MV-4-11 (cell line): Measurements from ENCODE around the gene P2RY1.

Experiments used
- DNase-seq: peaks from one replicate; lab custom pipeline; 2025; lab: John Stamatoyannopoulos, UW

Gene P2RY1, protein sequence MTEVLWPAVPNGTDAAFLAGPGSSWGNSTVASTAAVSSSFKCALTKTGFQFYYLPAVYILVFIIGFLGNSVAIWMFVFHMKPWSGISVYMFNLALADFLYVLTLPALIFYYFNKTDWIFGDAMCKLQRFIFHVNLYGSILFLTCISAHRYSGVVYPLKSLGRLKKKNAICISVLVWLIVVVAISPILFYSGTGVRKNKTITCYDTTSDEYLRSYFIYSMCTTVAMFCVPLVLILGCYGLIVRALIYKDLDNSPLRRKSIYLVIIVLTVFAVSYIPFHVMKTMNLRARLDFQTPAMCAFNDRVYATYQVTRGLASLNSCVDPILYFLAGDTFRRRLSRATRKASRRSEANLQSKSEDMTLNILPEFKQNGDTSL

DNA sequence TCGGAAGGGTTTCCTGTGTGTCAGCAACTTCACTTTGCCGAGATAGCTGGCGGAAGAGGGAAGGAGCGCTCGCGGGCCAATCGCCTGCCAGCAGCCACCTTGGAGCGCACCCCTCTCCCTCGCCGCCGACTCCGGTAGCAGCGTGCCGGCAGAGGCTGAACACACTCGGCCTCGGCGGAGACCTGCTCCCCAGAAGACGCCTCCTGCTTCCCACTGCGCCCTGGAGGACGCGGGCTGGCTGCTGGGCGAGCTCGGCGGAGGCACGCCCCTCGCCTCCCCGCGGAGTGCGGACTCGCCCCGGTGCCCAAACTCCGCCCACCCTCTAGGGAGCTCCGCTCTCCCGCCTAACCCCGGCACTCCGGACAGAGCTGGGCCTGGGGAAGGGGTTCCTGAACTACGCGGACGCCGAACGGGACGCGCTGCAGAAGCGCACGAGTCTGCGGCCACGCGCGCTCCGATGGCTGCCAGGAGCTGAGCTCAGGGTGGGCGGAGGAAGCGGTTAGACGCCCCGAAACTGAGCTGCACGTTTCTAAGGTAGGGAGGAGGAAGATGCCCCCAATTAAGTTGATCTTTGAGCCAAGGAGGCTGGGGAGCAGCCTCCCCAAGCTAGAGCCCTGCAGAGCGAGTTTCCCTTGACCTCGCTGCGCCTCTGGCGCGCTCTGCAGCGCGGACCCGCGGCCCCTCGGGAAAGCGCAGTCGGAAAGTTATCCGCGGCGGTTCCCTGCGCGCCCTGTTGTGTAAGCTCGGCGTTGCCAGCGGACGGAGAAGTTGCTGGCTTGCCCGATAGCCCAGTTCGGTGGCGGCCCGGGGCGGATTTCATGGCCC lies at the start of gene P2RY1:
TSS of gene P2RY1 (plus strand) at position 356 of the 825 bp plus-strand sequence. CDS start 652 bp downstream, outside the sequence.
- peak; percentile 80 for DNase-seq

- no peak for DNase-seq
These were observed 47.8 kb upstream of the P2RY1 start for GRCh38 chr3:152786977-152787681.

GRCh38 chr3:152790651-152791387 lies 44.1 kb upstream of the P2RY1 start:
- no peak for DNase-seq

- no peak for DNase-seq
These were observed 41.0 kb upstream of the P2RY1 start for GRCh38 chr3:152793969-152794368.

DNA sequence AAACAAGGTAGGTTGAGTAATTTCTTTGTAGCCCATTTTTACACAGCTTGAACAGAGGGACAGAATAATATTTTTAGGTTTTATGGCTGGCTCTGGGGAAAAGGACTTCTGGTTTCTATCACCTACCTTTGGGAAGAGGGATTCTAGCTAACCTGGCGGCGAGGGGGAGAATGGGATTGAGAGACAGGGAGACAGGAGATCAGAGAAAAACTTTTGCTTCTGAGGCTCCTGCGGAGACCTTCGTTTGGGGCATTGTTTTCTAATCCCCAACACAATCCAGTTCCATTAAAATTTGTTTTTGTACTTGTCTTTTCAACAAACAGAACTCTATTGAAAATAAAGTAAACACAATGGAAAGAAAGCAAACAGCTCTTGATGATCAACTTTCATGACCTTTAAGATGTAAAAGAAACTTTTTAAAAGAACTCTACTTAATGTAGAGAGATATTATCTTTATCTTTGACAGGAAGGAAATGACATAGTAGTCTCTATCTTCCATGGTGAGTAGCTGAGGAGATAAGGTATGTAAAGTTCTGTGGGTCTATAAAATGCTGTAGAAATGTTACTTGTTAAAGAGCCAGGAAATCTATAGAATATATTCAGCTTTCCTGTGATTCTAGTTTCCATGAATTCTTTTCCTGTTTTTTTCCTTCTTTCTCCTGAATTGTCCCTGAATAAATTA lies 37.0 kb upstream of the P2RY1 start:
- no peak for DNase-seq

DNA sequence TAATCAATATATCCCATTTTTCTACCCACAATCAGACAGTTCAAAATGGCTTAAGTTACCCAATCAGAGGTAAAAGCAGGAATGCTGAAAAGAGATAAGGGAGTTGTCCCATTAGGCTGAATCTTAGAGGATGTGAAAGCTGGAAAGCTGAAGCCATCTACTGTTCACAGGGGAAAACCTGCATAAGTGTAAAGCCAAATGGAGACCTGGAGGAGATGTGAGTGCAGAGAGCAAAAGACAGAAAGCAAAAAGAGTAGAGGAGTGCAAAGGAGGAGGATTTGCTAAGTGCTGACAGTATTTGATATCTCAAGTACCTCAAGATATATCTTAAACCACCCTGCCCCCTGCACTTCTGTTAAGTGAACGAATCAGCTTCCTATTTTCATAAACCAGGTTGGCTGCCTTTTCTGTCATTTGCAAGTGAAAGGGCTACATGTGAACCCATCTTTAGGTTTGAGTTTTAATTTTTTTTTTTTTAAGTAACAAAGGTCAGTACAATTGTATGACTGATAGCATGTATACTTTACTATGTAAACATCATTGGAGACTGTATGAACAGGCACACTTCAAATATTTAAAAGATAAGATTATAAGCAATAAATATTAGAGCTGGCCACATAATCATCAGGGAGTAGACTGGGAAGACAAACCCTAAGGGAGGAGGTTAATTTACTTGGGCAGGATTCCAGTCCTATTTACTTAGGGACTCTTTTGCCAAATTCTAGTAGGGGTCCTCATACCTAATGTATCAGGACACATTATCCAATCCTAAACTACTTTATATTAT lies 22.8 kb upstream of the P2RY1 start:
- DNase-seq: no peak

- DNase-seq: no peak
These were observed 17.5 kb upstream of the P2RY1 start for GRCh38 chr3:152817400-152817799.

DNA sequence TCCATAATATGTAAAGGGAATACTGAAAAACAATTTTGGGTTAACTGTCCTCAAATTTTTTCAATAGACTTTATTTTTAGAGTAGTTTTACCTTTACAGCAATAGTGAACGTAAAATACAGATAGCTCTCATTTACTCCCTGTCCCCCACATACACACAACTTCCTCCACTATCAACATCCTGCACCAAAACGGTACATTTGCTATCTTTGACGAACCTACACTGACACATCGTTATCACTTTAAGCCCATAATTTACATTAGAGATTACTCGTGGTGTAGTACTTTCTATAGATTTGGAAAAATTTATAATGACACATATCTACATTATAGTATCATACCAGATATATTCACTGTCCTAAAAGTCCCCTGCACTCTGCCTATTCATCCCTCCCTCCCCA lies 16.9 kb upstream of the P2RY1 start:
- DNase-seq: no peak

DNA sequence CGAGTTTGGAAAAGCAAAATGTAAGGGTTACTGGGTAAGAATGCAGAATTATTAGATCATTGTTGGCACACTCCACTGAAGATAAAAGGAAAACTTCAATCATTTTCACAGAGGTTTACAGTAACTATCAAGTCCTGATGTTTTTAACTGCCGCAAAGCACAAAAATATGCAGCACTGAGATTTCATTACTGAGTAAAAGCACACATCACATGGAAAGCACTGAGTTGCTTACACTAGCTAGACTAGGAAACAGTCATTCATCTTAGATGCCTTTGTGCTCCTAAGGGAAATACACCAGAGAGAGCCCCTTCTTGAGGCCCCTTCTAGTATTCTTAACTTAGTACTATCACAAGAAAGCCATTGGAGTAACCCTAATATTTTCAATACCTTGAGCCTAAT lies 11.8 kb upstream of the P2RY1 start:
- DNase-seq: no peak

DNA sequence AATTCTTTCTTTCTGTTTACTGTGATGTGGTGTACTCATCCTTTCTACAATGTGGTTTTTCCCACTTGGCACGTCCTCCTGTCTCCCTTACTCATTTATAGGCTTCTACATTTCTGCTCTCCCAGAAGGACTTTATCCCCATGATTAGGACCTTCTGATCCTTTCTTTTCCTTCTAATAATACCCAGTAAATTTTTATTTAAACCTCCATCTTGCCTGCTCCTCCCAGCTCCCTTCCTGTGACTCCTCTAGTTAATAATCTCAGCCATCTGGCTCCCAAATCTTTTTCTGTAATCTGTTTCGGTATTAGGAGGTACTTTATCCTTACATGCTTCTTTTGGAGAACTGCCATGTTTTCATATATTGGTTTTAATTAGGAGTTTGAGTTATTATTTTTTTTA lies 11.2 kb upstream of the P2RY1 start:
- no peak for DNase-seq

- DNase-seq: no peak
These were observed 9.4 kb upstream of the P2RY1 start for GRCh38 chr3:152825566-152825965.

GRCh38 chr3:152826476-152826875 lies 8.5 kb upstream of the P2RY1 start:
- DNase-seq: no peak

- no peak for DNase-seq
These were observed 7.6 kb upstream of the P2RY1 start for GRCh38 chr3:152827313-152827712.

GRCh38 chr3:152828075-152828840 lies 6.7 kb upstream of the P2RY1 start:
- DNase-seq: no peak

DNA sequence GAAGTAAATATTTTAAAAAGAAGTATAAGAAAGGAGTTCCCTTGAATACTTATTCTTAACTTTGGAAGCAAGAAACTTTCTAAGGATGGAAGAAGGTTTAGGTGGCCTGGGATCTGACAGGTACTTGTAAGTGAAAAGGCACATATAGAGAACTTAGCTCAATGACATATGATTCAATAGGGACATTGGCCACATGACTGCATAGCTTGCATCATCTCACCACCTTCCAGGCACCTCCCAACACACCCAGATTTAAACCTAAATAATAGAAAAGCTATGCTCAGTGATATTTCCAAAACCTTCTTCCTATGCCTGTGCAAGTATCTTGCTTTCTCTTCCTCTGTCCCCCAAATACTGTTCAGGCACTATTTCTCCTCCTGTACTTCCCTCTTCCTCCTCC lies 4.7 kb upstream of the P2RY1 start:
- no peak for DNase-seq

GRCh38 chr3:152832046-152832445 lies 2.9 kb upstream of the P2RY1 start:
- DNase-seq: no peak

GRCh38 chr3:152833089-152833488 lies 1.8 kb upstream of the P2RY1 start:
- no peak for DNase-seq

DNA sequence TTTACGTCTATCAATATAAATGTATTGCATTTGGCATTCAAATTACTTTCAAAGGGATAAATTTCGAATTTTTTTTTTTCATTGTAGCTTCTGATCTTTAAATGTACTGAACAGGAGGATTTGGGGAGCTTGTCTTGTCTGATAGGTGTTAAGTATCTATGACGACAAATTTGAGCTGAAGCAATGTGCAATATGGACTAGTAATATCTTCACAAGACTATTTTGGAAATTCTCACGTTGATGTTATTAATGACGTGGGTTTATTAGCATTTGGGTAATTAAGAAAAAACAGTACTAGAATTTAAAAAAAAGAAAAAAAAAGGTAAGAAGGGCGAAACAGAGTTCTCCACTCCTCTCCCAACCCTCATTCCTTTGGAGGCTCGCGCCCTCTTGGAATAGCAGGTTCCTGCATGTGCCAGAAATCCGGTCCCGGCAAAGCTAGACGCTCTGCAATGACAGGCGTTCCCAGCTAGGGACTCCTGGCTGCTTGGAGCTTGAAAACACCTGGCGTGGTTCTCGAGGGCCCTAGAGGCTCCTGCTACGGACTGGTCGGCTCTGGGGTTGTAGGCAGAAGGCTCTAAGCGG lies 648 bp upstream of the P2RY1 start:
- no peak for DNase-seq

GRCh38 chr3:152835601-152836102 lies 721 bp downstream of the P2RY1 start:
- no peak for DNase-seq
